ENCODE data around the gene NFATC2. TPM values are rescaled to one million over a fixed set of nuclear protein-coding genes. Genes with fewer than 3 reads are reported as not detected.

The NFATC2 gene
- total RNA-seq, 1 experiment from 2014 or later, result 0.61 TPM

DNA sequence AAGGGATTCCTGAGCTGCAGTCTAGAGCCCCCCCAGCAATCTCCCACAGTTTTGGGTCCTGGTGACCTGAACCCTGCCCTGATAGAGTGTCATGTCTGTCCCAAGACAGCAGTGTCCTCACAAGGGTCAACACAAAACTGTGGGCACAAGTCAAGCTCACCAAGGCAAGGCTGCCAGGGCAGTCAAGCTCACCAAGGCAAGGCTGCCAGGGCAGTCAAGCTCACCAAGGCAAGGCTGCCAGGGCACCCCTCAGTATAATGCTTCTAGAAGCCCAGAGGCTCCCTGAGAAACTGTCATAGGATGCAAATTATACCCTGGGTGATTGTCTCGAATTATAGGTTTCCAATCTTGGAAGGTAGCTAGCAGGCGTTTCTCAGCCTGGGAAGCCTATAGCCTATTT lies 108.5 kb downstream of the NFATC2 start:
- peaks cover 5 to 15% of the 10 kb centered on the region in 2 experiments for H3K4me1 Mint-ChIP-seq
- H3K4me3 Mint-ChIP-seq, result no peak overlapping the region
- no peak overlapping the region for H3K23ac ChIP-seq (ENCODE audit: insufficient read length, low read depth, low read length)
- no peak overlapping the region for H3K27ac Mint-ChIP-seq
- no peaks in the 10 kb centered on the region for H3K36me3 Mint-ChIP-seq (ENCODE audit: insufficient read depth in 1 of 3, low read depth in 3 of 3)
- H3K23me2 ChIP-seq (ENCODE audit: insufficient read length, low read depth, low read length, poor library complexity, severe bottlenecking), result no peaks in the 10 kb centered on the region
- no peak overlapping the region for H3K56ac ChIP-seq (ENCODE audit: insufficient read length, low read depth, low read length)
- no peak overlapping the region for H3K18ac ChIP-seq (ENCODE audit: insufficient read length, low read depth, low read length)
- H3T11ph ChIP-seq (ENCODE audit: low read length), result no peak overlapping the region
- WGBS (ENCODE audit: extremely low coverage, insufficient read length, low lambda C conversion rate), result no CpG with 5 or more reads among the region's 2 CpGs
- no peak overlapping the region for H4K91ac ChIP-seq (ENCODE audit: insufficient read length, low read depth, low read length)
- no peak overlapping the region for H2BK20ac ChIP-seq (ENCODE audit: low read depth, low read length, poor library complexity, severe bottlenecking)
- H3K79me2 ChIP-seq (ENCODE audit: insufficient read depth, low read length), result no peaks in the 10 kb centered on the region
- H4K8ac ChIP-seq (replicated peaks; ENCODE audit: insufficient read length, low read depth, low read length), result no peak overlapping the region
- H3K27ac ChIP-seq (ENCODE audit: insufficient read length, low read depth, low read length), result no peak overlapping the region
- H3K9me3 Mint-ChIP-seq, result no peaks in the 10 kb centered on the region
- H3K9me3 ChIP-seq (ENCODE audit: control insufficient read depth, low read depth, low read length), result no peaks in the 10 kb centered on the region
- no peak overlapping the region for H2BK120ac ChIP-seq (ENCODE audit: low read depth, low read length, poor library complexity, severe bottlenecking)
- TF ChIP-seq, protein P1, sequence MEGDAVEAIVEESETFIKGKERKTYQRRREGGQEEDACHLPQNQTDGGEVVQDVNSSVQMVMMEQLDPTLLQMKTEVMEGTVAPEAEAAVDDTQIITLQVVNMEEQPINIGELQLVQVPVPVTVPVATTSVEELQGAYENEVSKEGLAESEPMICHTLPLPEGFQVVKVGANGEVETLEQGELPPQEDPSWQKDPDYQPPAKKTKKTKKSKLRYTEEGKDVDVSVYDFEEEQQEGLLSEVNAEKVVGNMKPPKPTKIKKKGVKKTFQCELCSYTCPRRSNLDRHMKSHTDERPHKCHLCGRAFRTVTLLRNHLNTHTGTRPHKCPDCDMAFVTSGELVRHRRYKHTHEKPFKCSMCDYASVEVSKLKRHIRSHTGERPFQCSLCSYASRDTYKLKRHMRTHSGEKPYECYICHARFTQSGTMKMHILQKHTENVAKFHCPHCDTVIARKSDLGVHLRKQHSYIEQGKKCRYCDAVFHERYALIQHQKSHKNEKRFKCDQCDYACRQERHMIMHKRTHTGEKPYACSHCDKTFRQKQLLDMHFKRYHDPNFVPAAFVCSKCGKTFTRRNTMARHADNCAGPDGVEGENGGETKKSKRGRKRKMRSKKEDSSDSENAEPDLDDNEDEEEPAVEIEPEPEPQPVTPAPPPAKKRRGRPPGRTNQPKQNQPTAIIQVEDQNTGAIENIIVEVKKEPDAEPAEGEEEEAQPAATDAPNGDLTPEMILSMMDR (conservative IDR thresholded peaks at IDR 0.05), result no peak
- H2BK12ac ChIP-seq (ENCODE audit: insufficient read length, low read depth, low read length), result no peak overlapping the region
- H3K79me1 ChIP-seq (ENCODE audit: insufficient read depth, low read depth, low read length, poor library complexity, severe bottlenecking), result no peaks in the 10 kb centered on the region
- H3K27me3 Mint-ChIP-seq (ENCODE audit: low read depth), result peaks cover 2% of the 10 kb centered on the region; the same call in 1 of the 2 replicates
- H4K20me1 ChIP-seq (ENCODE audit: control insufficient read depth, insufficient read depth, insufficient read length), result no peaks in the 10 kb centered on the region
- no peak overlapping the region for H2AK5ac ChIP-seq (ENCODE audit: insufficient read length, low read length)
- H2BK5ac ChIP-seq (ENCODE audit: insufficient read length, low read length), result no peak overlapping the region
- no peak overlapping the region for H3K14ac ChIP-seq (ENCODE audit: insufficient read depth, low read length)
- H3K4ac ChIP-seq (ENCODE audit: low read depth, low read length), result no peak overlapping the region
- no peak overlapping the region for H3K9ac ChIP-seq (ENCODE audit: extremely low read depth, insufficient read length, low read length)
- H4K5ac ChIP-seq (ENCODE audit: insufficient read length, low read depth, low read length), result no peak overlapping the region
- H3K4me2 ChIP-seq (ENCODE audit: insufficient read depth, insufficient read length, low read length), result no peak overlapping the region
- no peaks in the 10 kb centered on the region for H3K4me1 ChIP-seq (ENCODE audit: insufficient read depth, low read length)
- no peak overlapping the region for H2BK15ac ChIP-seq (ENCODE audit: low read depth, low read length)
- H3K27me3 ChIP-seq (ENCODE audit: insufficient read depth, low read length), result no peaks in the 10 kb centered on the region
- H2AFZ ChIP-seq (ENCODE audit: low read length), result no peak overlapping the region
- no peak for DNase-seq
